ENCODE data around the gene OASL.

DNA sequence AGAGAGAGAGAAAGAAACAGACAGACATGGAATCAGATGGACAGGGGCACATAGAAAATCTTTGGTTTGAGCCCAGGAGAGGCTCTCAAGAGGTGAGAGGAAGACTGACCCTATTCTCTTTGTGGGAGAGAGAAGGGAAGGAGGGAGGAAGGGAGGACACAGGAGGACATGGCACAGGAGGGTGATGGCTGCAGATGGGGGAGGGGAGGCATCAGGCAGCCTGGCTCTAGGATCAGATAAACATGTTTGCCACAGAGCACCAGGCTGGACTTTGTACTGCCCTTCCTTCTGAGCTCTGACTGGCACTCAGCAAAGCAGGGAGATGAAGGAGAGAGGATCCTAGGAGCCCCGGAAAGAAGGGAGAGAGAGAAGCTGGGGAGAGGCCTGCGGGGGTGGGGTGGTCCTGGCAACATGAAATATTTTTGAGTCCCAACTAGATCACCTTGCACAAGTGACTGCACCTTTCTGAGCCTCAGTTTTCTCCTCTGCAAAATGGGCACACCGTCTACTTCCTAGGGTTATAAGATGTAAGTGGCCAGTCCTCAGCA lies 54.6 kb downstream of the OASL start:
- TF ChIP-seq, protein P1, sequence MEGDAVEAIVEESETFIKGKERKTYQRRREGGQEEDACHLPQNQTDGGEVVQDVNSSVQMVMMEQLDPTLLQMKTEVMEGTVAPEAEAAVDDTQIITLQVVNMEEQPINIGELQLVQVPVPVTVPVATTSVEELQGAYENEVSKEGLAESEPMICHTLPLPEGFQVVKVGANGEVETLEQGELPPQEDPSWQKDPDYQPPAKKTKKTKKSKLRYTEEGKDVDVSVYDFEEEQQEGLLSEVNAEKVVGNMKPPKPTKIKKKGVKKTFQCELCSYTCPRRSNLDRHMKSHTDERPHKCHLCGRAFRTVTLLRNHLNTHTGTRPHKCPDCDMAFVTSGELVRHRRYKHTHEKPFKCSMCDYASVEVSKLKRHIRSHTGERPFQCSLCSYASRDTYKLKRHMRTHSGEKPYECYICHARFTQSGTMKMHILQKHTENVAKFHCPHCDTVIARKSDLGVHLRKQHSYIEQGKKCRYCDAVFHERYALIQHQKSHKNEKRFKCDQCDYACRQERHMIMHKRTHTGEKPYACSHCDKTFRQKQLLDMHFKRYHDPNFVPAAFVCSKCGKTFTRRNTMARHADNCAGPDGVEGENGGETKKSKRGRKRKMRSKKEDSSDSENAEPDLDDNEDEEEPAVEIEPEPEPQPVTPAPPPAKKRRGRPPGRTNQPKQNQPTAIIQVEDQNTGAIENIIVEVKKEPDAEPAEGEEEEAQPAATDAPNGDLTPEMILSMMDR (IDR thresholded peaks at IDR 0.05; ENCODE audit: insufficient read depth, low read length): no peak
- TF ChIP-seq POLR2AphosphoS5 (IDR thresholded peaks at IDR 0.05; ENCODE audit: low read depth): no peak
- TF ChIP-seq, protein P2, sequence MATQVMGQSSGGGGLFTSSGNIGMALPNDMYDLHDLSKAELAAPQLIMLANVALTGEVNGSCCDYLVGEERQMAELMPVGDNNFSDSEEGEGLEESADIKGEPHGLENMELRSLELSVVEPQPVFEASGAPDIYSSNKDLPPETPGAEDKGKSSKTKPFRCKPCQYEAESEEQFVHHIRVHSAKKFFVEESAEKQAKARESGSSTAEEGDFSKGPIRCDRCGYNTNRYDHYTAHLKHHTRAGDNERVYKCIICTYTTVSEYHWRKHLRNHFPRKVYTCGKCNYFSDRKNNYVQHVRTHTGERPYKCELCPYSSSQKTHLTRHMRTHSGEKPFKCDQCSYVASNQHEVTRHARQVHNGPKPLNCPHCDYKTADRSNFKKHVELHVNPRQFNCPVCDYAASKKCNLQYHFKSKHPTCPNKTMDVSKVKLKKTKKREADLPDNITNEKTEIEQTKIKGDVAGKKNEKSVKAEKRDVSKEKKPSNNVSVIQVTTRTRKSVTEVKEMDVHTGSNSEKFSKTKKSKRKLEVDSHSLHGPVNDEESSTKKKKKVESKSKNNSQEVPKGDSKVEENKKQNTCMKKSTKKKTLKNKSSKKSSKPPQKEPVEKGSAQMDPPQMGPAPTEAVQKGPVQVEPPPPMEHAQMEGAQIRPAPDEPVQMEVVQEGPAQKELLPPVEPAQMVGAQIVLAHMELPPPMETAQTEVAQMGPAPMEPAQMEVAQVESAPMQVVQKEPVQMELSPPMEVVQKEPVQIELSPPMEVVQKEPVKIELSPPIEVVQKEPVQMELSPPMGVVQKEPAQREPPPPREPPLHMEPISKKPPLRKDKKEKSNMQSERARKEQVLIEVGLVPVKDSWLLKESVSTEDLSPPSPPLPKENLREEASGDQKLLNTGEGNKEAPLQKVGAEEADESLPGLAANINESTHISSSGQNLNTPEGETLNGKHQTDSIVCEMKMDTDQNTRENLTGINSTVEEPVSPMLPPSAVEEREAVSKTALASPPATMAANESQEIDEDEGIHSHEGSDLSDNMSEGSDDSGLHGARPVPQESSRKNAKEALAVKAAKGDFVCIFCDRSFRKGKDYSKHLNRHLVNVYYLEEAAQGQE (IDR thresholded peaks at IDR 0.05; ENCODE audit: insufficient replicate concordance, low read depth): no peak
